Hematopoietic multipotent progenitor cell treated with erythropoietin and hydrocortisone succinate and interleukin-3 and kit ligand, for 6 days (in vitro differentiated cells): ENCODE measurements around the gene ABI1.
"Not testable (repeated sequence)": the region's sequence is repeated elsewhere in the genome, so short reads cannot be mapped to it uniquely, and the experiment has no call there.

Source experiments
- DNase-seq: peaks from one replicate; pipeline ENCODE4 v3.0.0-alpha.2; 2015

The ABI1 gene

GRCh38 chr10:26804418-26805393 lies 56.1 kb downstream of the ABI1 start:
- no peak for DNase-seq

GRCh38 chr10:26803849-26804248 lies 56.9 kb downstream of the ABI1 start:
- no peak for DNase-seq

- DNase-seq: no peak
Measured at GRCh38 chr10:26802527-26802926, 58.2 kb downstream of the ABI1 start.

- DNase-seq: no peak
Measured at GRCh38 chr10:26801831-26802230, 58.9 kb downstream of the ABI1 start.

GRCh38 chr10:26801274-26801673 lies 59.5 kb downstream of the ABI1 start:
- DNase-seq: no peak

GRCh38 chr10:26800468-26800867 lies 60.3 kb downstream of the ABI1 start:
- no peak for DNase-seq

GRCh38 chr10:26799342-26799741 lies 61.4 kb downstream of the ABI1 start:
- no peak for DNase-seq

GRCh38 chr10:26798298-26798697 lies 62.5 kb downstream of the ABI1 start:
- no peak for DNase-seq

DNA sequence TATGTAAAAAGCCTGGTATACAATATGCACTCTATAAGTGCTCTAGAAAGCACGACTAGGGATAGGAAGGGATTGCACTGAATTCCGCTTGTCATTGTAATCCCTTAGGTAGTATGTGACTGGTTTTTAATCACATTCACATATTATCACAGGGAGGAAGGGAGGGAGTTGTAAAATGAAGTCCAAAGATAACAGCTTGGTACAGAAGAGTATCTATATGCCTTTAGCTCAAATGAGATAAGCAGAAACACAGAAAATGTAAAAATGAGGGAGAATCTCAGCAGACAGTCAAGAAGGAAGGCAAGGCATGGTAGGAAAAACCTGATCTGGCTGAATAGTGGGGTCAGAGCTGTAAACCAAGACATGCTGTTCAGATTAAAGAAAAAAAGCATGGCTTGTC lies 63.4 kb downstream of the ABI1 start:
- peak; percentile 55 for DNase-seq

- no peak for DNase-seq
Measured at GRCh38 chr10:26792758-26793495, 67.8 kb downstream of the ABI1 start.

DNA sequence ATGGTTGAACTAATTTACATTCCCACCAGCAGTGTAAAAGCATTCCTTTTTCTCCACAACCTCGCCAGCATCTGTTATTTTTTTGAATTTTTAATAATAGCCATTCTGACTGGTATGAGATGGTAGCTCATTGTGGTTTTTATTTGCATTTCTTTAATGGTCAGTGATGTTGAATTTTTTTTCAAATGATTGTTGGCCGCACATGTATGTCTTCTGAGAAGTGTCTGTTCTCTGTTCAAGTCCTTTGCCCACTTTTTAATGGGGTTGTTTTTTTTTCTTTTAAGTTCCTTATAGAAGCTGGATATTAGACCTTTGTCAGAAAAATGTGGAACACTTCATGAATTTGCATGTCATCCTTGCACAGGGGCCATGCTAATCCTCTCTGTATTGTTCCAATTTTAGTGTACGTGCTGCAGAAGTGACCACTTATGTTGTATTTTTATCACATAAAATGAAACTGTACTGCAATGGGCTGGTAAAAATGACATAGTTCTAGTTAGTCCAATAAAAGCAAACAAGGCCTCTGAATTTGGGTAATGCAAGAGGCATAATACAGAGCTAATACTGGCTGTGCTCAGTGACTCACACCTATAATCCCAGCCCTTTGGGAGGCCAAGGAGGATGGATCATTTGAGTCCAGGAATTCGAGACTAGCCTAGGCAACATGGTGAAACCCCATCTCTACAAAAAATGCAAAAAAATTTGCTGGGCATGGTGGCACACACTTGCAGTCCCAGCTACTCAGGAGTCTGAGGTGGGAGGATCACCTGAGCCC lies 70.3 kb downstream of the ABI1 start:
- no peak for DNase-seq

GRCh38 chr10:26789779-26790178 lies 71.0 kb downstream of the ABI1 start:
- not testable (repeated sequence) for DNase-seq

GRCh38 chr10:26787362-26787761 lies 73.4 kb downstream of the ABI1 start:
- no peak for DNase-seq

- DNase-seq: no peak
Measured at GRCh38 chr10:26781797-26782196, 79.0 kb downstream of the ABI1 start.

- DNase-seq: no peak
Measured at GRCh38 chr10:26780793-26781601, 79.8 kb downstream of the ABI1 start.

- DNase-seq: no peak
Measured at GRCh38 chr10:26780106-26780792, 80.5 kb downstream of the ABI1 start.

- peak; percentile 16 for DNase-seq
Measured at GRCh38 chr10:26779176-26779860, 81.4 kb downstream of the ABI1 start.

GRCh38 chr10:26777686-26778085 lies 83.1 kb downstream of the ABI1 start:
- DNase-seq: no peak

DNA sequence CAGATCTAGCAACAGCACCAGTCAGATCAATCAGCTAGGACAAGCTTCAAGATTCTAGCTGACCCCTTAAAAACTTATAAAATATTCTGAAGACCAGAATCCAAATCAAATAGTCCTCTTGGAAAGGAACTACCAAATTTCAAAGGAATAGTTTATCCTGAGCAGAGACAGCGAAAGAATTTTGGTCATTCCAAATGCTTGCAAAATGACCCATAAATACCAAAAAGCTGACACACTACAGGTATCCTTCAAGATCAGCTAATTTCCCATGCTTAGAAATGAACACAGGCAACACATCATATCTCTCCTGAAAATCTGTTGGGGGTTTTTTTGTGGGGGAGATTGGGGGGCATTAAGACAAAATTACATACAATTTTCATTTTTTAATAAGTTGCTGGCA lies 84.5 kb downstream of the ABI1 start:
- no peak for DNase-seq

GRCh38 chr10:26773633-26774032 lies 87.1 kb downstream of the ABI1 start:
- no peak for DNase-seq

DNA sequence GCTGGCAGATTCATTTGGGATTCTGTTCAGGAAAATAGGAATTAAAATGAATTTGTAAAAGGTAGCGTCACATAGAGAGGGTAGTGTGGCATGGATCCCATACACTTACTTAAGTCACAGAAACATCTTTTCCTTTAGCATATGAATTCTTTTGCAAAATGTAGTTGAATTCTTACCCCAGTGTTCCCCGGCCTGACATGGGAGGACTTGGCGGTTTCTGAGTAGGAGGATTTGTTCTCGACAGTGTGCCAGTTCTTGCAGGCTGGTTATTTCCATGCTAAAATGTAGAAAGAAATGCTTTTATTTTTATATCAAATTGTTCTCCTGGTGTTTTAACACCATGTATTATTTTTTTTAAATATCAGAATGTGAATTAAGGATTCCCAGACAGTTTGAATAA lies 90.7 kb downstream of the ABI1 start:
- no peak for DNase-seq
